ENCODE measurements around the gene ITPR1. TPM values are rescaled to one million over a fixed set of nuclear protein-coding genes. Genes with fewer than 3 reads are reported as not detected.
"Not testable (repeated sequence)": the region's sequence is repeated elsewhere in the genome, so short reads cannot be mapped to it uniquely, and the experiment has no call there.

ITPR1 gene
- total RNA-seq, 1 donor from 2014 or later, result 117 TPM

DNA sequence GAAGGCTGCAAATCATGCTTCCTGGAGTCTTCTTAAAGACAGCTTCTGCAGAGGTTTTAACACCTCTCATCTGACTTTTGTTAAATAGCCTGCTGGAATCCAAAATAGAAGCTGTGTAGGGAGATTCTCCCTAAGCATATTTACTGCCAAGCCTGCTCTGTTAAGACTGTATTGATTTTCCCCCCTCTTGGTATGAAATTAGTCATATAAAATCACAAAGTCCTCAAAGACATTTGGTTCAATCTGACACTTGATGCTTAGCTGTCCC is 94.6 kb downstream of the ITPR1 start:
- peaks cover 51% of the 10 kb centered on the region for H3K4me1 Mint-ChIP-seq (ENCODE audit: low read depth)
- H3K9me3 Mint-ChIP-seq, result peaks cover 4% of the 10 kb centered on the region
- no peak overlapping the region for H3K27ac Mint-ChIP-seq
- intact Hi-C loops (cut with micrococcal nuclease), result loop anchor here (5.0 kb wide), 1 partner anchor 70 kb away; no protein-coding TSS in a partner anchor
- H3K4me3 Mint-ChIP-seq (ENCODE audit: low read depth), result no peak overlapping the region
- no peaks in the 10 kb centered on the region for H3K27me3 Mint-ChIP-seq (ENCODE audit: low read depth)
- DNase-seq (ENCODE audit: low spot score), result no peak
- peaks cover 23% of the 10 kb centered on the region for H3K36me3 Mint-ChIP-seq (ENCODE audit: low read depth)

DNA sequence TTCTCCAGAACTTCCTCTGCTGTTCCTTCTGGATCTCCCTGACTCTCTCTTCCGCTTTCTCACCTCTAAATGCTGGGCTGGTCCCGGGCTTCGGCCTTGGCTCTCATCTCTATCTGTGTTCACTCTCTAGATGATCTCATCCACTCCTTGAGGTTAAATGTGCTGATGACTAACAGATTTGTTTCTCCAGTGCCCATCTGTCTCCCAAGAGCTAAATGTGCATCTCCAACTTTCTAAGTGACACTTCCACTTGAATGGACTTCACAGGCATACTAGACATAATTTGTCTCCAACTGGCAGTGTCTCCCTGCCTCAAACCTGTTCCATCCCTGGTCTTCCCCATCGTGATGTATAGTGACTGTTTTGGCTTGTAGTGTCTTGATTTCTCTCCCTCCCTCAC is 95.3 kb downstream of the ITPR1 start:
- H3K4me1 Mint-ChIP-seq (ENCODE audit: low read depth), result peaks cover 51% of the 10 kb centered on the region
- H3K27me3 Mint-ChIP-seq (ENCODE audit: low read depth), result no peaks in the 10 kb centered on the region
- H3K4me3 Mint-ChIP-seq (ENCODE audit: low read depth), result no peak overlapping the region
- DNase-seq (ENCODE audit: low spot score), result no peak
- intact Hi-C loops (cut with micrococcal nuclease), result loop anchor here (5.0 kb wide), 1 partner anchor 71 kb away; no protein-coding TSS in a partner anchor
- H3K27ac Mint-ChIP-seq, result peak overlapping the region; percentile 5
- H3K36me3 Mint-ChIP-seq (ENCODE audit: low read depth), result peaks cover 24% of the 10 kb centered on the region
- H3K9me3 Mint-ChIP-seq, result peaks cover 4% of the 10 kb centered on the region

DNA sequence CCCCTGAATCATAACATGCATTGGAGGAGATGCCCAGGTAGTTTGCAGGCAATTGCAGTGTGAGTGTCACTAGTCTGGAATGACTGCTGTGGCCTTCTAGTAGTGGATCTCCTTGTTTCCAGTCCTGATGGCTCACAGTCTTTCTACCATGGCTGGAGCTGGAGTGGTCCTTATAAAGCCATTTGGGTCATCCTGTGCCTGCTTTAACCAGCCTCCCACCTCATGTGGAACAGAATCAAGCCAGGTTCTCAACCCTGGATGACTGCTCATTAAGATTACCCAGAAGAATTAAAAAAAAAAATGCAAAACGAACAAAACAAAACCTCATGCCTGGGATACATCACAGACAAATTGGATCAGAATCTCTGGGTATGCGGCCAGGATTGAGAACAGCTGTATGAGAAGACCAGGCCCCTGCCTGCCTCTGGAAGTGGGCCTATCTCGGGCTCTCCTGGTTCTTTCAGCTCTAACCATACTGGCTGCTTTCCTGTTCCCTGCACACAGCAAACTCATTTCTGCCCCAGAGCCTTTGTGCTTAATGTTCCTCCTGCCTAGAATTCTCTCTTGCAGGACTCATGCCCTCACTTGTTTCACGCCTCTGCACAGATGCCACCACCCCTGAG is 96.4 kb downstream of the ITPR1 start:
- intact Hi-C loops (cut with micrococcal nuclease), result loop anchor here (5.0 kb wide), 1 partner anchor 72 kb away; no protein-coding TSS in a partner anchor
- H3K36me3 Mint-ChIP-seq (ENCODE audit: low read depth), result peaks cover 29% of the 10 kb centered on the region
- H3K9me3 Mint-ChIP-seq, result peaks cover 4% of the 10 kb centered on the region
- no peak overlapping the region for H3K27ac Mint-ChIP-seq
- DNase-seq (ENCODE audit: low spot score), result no peak
- H3K27me3 Mint-ChIP-seq (ENCODE audit: low read depth), result no peaks in the 10 kb centered on the region
- no peak overlapping the region for H3K4me3 Mint-ChIP-seq (ENCODE audit: low read depth)
- H3K4me1 Mint-ChIP-seq (ENCODE audit: low read depth), result peaks cover 51% of the 10 kb centered on the region

DNA sequence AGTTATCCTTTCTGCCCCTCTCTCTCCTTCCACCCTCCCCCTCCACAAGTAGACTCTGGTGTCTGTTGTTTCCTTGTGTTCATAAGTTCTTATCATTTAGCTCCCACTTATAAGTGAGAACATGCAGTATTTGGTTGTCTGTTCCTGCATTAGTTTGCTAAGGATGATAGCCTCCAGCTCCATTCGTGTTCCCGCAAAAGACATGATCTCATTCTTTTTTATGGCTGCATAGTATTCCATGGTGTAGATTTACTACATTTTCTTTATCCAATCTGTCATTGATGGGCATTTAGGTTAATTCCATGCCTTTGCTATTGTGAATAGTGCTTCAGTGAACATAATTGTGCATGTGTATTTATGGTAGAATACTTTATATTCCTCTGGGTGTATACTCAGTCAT is 97.7 kb downstream of the ITPR1 start:
- Mint-ChIP-seq H3K4me1 (ENCODE audit: low read depth) (peaks cover 56% of the 10 kb centered on the region), H3K36me3 (ENCODE audit: low read depth) (peaks cover 31% of the 10 kb centered on the region)
- H3K9me3 Mint-ChIP-seq; H3K27ac Mint-ChIP-seq; DNase-seq (ENCODE audit: low spot score); H3K4me3 Mint-ChIP-seq (ENCODE audit: low read depth); H3K27me3 Mint-ChIP-seq (ENCODE audit: low read depth); intact Hi-C loops (cut with micrococcal nuclease): not testable (repeated sequence)

DNA sequence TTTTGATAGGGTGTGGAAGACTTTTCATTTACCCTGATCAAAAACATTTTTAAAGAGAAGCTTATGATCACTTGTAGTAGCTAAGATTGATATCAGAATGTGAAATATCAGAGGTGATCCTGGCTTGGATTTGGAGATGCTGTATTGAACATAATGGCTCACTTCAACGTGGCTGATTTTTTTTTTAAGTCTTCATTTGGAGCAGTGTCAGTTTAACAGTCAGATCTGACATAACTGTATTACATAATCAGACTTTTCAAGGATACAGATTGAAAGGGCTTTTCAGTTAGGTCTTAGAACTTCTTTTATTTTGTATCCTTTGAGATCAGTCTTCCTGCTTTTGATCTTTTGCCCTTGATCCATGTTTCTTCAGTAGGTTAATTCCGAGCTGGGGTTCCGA is 98.5 kb downstream of the ITPR1 start:
- Mint-ChIP-seq H3K36me3 (ENCODE audit: low read depth) (peaks cover 30% of the 10 kb centered on the region), H3K4me1 (ENCODE audit: low read depth) (peaks cover 58% of the 10 kb centered on the region), H3K27me3 (ENCODE audit: low read depth) (no peaks in the 10 kb centered on the region), H3K27ac (no peak overlapping the region), H3K9me3 (peaks cover 4% of the 10 kb centered on the region), H3K4me3 (ENCODE audit: low read depth) (no peak overlapping the region)
- intact Hi-C loops (cut with micrococcal nuclease), result no loop called here
- DNase-seq (ENCODE audit: low spot score), result no peak

DNA sequence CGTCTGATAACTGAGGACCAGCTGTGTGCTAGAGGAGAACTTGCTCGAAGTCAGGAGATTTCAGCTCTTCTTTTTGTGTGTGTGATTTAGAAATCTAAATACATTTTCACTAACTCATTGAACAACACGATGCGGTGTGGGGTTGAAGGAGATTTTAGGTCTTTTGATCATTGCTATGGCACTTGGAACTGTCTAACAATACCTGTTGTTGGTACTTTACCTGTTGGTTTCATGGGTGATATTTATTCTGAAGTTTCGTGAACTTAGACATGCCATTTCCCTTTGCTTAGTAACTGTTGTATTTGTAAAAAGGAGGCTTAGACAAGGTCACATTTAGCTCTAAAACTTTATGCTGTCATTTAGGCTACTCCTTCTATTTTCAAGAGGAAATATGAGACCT is 99.9 kb downstream of the ITPR1 start:
- Mint-ChIP-seq H3K27me3 (ENCODE audit: low read depth) (no peaks in the 10 kb centered on the region), H3K4me3 (ENCODE audit: low read depth) (no peak overlapping the region), H3K4me1 (ENCODE audit: low read depth) (peaks cover 54% of the 10 kb centered on the region), H3K9me3 (peaks cover 4% of the 10 kb centered on the region), H3K27ac (no peak overlapping the region), H3K36me3 (ENCODE audit: low read depth) (peaks cover 30% of the 10 kb centered on the region)
- intact Hi-C loops (cut with micrococcal nuclease), result no loop called here
- DNase-seq (ENCODE audit: low spot score), result no peak

DNA sequence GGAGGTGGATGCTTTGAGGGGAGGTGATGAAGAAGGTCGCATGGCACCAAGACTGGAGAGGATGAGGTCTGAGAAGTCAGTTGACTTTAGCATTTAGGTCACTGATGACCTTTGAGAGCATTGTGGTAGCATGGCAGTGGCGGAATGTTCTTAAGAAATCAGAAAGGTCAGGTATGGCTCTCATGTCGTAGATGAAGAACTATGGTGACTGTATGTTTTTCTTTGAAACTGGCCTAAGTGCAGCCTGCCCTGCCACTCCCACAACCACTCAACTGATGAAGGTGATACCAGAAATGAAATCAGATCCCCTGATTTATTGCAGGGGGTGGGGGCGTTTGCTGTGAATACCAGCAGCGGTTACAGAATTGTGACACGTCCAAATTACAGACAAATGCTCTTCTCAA is 102.6 kb downstream of the ITPR1 start:
- no peak for DNase-seq (ENCODE audit: low spot score)
- H3K4me1 Mint-ChIP-seq (ENCODE audit: low read depth), result peaks cover 43% of the 10 kb centered on the region
- intact Hi-C loops (cut with micrococcal nuclease), result loop anchor here (2.0 to 5.0 kb wide), 3 partner anchors 37 to 245 kb away; no protein-coding TSS in a partner anchor

DNA sequence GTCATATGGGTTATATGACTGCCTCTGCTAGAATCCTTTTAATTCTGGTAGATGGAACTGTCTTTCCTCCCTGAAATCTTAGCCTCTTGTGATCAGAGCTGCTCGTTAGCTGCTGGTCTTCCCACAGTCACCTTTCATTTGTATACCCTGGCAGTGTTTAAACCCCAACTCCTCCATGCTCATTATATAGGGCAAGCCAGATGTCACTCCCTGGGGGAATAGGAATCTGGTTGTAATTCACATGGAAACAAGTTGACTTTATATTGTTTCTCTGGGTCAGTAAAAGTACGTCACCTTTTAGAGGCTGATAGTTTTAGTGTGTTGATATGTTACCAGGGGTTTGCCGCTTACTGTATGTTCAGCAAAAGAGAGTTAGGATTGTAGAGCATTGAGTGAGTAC is 103.5 kb downstream of the ITPR1 start:
- no peak overlapping the region for H3K27ac Mint-ChIP-seq
- H3K36me3 Mint-ChIP-seq (ENCODE audit: low read depth), result peaks cover 17% of the 10 kb centered on the region
- peaks cover 41% of the 10 kb centered on the region for H3K4me1 Mint-ChIP-seq (ENCODE audit: low read depth)
- H3K4me3 Mint-ChIP-seq (ENCODE audit: low read depth), result no peak overlapping the region
- no peaks in the 10 kb centered on the region for H3K27me3 Mint-ChIP-seq (ENCODE audit: low read depth)
- DNase-seq (ENCODE audit: low spot score), result no peak
- intact Hi-C loops (cut with micrococcal nuclease), result loop anchor here (5.0 kb wide), 2 partner anchors 36 to 189 kb away; no protein-coding TSS in a partner anchor
- H3K9me3 Mint-ChIP-seq, result peaks cover 8% of the 10 kb centered on the region

More for the DNA sequence above, 102.6 kb downstream of the ITPR1 start:
- no peaks in the 10 kb centered on the region for H3K27me3 Mint-ChIP-seq (ENCODE audit: low read depth)
- H3K9me3 Mint-ChIP-seq, result peaks cover 9% of the 10 kb centered on the region
- peaks cover 24% of the 10 kb centered on the region for H3K36me3 Mint-ChIP-seq (ENCODE audit: low read depth)
- H3K4me3 Mint-ChIP-seq (ENCODE audit: low read depth), result no peak overlapping the region
- peak overlapping the region; percentile 78 for H3K27ac Mint-ChIP-seq

DNA sequence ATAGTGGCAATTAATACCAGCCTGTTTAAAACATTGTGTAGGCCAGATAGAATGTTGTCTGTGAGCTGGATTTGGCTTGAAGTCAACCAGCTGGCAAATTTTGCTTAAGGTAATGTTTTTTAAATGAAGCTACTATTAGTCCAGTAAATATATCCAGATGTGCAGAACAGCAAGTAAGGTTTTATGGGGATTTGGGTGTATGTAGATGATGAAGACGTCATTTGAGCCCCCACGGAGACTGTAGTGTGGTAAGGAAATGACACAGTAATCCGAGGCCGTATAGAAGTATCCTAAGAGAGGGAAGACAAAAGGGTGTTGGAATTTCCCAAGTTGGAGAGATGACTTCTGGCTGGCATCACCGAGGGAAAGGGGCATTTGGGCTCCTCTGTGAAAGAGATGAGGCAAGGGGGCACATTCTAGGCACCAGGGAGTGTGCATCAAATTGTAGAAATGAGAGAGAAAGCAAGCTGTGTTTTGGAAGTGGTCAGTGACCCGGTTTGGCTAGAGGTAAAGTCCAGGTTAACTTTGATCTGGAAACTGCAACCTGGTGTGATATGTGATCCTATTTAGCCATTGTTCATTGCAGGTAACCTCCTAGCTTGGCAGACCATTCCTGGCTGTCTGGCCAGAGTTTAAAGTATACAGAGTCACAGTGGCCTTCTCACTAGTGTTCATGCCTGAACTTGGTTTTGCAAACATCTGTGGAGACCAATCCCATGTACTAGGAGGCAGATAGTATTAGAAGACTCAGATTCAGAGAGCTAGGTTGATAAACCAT is 104.2 kb downstream of the ITPR1 start:
- no peak overlapping the region for H3K4me3 Mint-ChIP-seq (ENCODE audit: low read depth)
- no peak overlapping the region for H3K27ac Mint-ChIP-seq
- intact Hi-C loops (cut with micrococcal nuclease), result loop anchor here (5.0 kb wide), 2 partner anchors 35 to 190 kb away; no protein-coding TSS in a partner anchor
- H3K4me1 Mint-ChIP-seq (ENCODE audit: low read depth), result peaks cover 44% of the 10 kb centered on the region
- peaks cover 8% of the 10 kb centered on the region for H3K9me3 Mint-ChIP-seq
- no peak for DNase-seq (ENCODE audit: low spot score)
- no peaks in the 10 kb centered on the region for H3K27me3 Mint-ChIP-seq (ENCODE audit: low read depth)
- peaks cover 14% of the 10 kb centered on the region for H3K36me3 Mint-ChIP-seq (ENCODE audit: low read depth)

DNA sequence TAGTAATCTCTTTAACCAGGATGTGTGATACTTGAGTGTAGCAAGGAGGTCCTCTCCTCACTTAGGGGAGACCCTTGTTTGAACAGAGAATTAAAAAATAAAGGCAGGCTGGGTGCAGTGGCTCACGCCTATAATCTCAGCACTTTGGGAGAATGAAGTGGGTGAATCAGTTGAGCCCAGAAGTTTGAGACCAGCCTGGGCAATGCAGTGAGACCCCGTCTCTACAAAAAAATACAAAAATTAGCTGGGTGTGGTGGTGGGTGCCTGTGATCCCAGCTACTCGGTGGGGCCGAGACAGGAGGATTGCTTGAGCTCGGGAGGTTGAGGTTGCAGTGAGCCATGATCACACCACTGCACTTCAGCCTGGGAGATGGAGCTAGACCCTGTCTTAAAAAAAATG is 105.1 kb downstream of the ITPR1 start:
- H3K4me3 Mint-ChIP-seq (ENCODE audit: low read depth); H3K27me3 Mint-ChIP-seq (ENCODE audit: low read depth); H3K27ac Mint-ChIP-seq; H3K9me3 Mint-ChIP-seq; DNase-seq (ENCODE audit: low spot score): not testable (repeated sequence)
- peaks cover 18% of the 10 kb centered on the region for H3K36me3 Mint-ChIP-seq (ENCODE audit: low read depth)
- peaks cover 45% of the 10 kb centered on the region for H3K4me1 Mint-ChIP-seq (ENCODE audit: low read depth)
- intact Hi-C loops (cut with micrococcal nuclease), result loop anchor here (2.0 to 5.0 kb wide), 3 partner anchors 13 to 191 kb away; no protein-coding TSS in a partner anchor

DNA sequence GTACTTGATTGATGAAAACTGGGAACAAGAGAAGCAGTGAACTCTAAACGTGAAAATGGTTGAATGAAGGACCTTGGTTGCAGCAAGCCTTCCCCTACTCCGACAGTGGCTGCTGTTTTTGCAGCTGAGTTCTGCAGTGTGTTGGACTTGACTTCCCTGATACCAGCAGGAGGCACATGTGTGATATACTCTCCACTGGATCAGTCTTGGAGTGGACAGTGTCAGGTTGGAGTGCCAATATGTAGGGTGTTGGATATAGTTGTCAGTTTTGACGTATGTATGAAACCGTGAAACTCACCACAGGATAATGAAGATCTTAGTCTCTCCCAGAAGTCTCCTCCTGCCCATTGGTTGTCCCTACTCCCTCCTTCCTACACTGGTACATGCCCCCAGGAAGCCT is 106.5 kb downstream of the ITPR1 start:
- no peak overlapping the region for H3K4me3 Mint-ChIP-seq (ENCODE audit: low read depth)
- H3K27ac Mint-ChIP-seq, result no peak overlapping the region
- no peaks in the 10 kb centered on the region for H3K27me3 Mint-ChIP-seq (ENCODE audit: low read depth)
- H3K4me1 Mint-ChIP-seq (ENCODE audit: low read depth), result peaks cover 40% of the 10 kb centered on the region
- peaks cover 11% of the 10 kb centered on the region for H3K36me3 Mint-ChIP-seq (ENCODE audit: low read depth)
- intact Hi-C loops (cut with micrococcal nuclease), result loop anchor here (2.0 to 5.0 kb wide), 3 partner anchors 15 to 192 kb away; no protein-coding TSS in a partner anchor
- H3K9me3 Mint-ChIP-seq, result peaks cover 8% of the 10 kb centered on the region
- DNase-seq (ENCODE audit: low spot score), result no peak

DNA sequence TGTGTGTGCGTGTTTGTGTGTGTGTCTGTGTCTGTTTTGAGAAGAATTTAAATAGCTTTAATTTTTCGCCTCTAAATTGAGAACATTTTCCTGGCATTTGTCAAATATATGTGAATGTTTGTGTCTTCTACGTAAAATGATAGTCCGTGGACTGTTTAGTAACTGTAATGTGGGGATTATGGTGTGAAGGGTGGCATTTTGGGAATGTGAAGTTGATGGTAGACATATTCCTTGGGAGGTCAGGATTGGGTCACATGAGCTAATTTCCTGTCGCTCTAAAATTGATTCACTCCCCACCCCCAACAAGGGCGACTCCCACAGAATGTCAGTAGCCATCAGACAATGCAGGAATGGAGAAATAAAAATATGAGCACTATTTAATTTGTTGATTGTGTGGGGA is 107.3 kb downstream of the ITPR1 start:
- intact Hi-C loops (cut with micrococcal nuclease), result no loop called here
- DNase-seq (ENCODE audit: low spot score), result no peak
- Mint-ChIP-seq H3K9me3 (peaks cover 8% of the 10 kb centered on the region), H3K36me3 (ENCODE audit: low read depth) (peaks cover 9% of the 10 kb centered on the region), H3K4me1 (ENCODE audit: low read depth) (peaks cover 33% of the 10 kb centered on the region), H3K4me3 (ENCODE audit: low read depth) (no peak overlapping the region), H3K27ac (no peak overlapping the region), H3K27me3 (ENCODE audit: low read depth) (no peaks in the 10 kb centered on the region)

DNA sequence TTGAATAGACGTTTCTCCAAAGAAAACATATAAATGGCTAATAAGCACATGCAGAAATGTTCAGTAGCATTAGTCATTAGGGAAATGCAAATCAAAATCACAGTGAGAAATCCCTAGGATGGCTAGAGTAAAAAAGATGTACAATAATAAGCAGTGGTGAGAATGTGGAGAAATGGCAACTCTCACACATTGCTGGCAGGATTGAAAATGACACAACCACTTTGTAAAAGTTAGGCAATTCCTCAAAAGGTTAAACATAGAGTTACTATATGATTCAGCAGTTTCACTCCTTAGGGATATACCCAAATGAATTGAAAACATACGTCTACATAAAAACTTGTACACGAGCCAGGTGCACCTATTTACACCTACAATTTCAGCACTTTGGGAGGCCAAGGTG is 108.7 kb downstream of the ITPR1 start:
- no peak for DNase-seq (ENCODE audit: low spot score)
- H3K4me3 Mint-ChIP-seq (ENCODE audit: low read depth), result no peak overlapping the region
- H3K9me3 Mint-ChIP-seq, result peaks cover 8% of the 10 kb centered on the region
- no peaks in the 10 kb centered on the region for H3K27me3 Mint-ChIP-seq (ENCODE audit: low read depth)
- intact Hi-C loops (cut with micrococcal nuclease), result no loop called here
- peaks cover 9% of the 10 kb centered on the region for H3K36me3 Mint-ChIP-seq (ENCODE audit: low read depth)
- H3K27ac Mint-ChIP-seq, result no peak overlapping the region
- H3K4me1 Mint-ChIP-seq (ENCODE audit: low read depth), result peaks cover 22% of the 10 kb centered on the region
